Astrocyte (in vitro differentiated cells and primary cell): ENCODE measurements around the gene FSIP1. TPM values are rescaled to one million over a fixed set of nuclear protein-coding genes. Genes with fewer than 3 reads are reported as not detected.

Source experiments
- DNase-seq: peaks from one replicate; pipeline ENCODE4 v3.0.0-alpha.2; 2010; ENCODE audit warnings: low read depth
- FAIRE-seq: peaks from 2 replicates; lab custom pipeline; 2011; peaks lifted over from hg19 to GRCh38; lab: Jason Lieb, UNC
- H2AFZ ChIP-seq: 2 replicates; pipeline ENCODE4 v1.6.0; 2012; ENCODE audit warnings: low read depth, low read length, inconsistent platforms
- H3K27ac ChIP-seq: 2 replicates; pipeline ENCODE4 v1.5.1; 2011; ENCODE audit warnings: low read depth, low read length, inconsistent platforms
- H3K27me3 ChIP-seq: 2 replicates; pipeline ENCODE4 v1.6.0; 2011; ENCODE audit warnings: low read length, inconsistent platforms; ENCODE audit not compliant: insufficient read depth
- H3K36me3 ChIP-seq: 2 replicates; pipeline ENCODE4 v1.5.1; 2011; ENCODE audit warnings: low read length, inconsistent platforms; ENCODE audit not compliant: insufficient read depth
- H3K4me1 ChIP-seq: 2 replicates; pipeline ENCODE4 v1.5.1; 2011; ENCODE audit warnings: low read length, inconsistent platforms; ENCODE audit not compliant: insufficient read depth
- H3K4me2 ChIP-seq: 2 replicates; pipeline ENCODE4 v1.6.0; 2012; ENCODE audit warnings: low read length, inconsistent platforms
- H3K4me3 ChIP-seq: 2 replicates; pipeline ENCODE4 v1.5.1; 2011; ENCODE audit warnings: low read depth, mild to moderate bottlenecking, low read length, inconsistent platforms; ENCODE audit not compliant: insufficient read depth
- H3K79me2 ChIP-seq: 2 replicates; pipeline ENCODE4 v1.6.0; 2012; ENCODE audit warnings: mild to moderate bottlenecking, low read length, inconsistent platforms; ENCODE audit not compliant: insufficient read depth
- H3K9ac ChIP-seq: 2 replicates; pipeline ENCODE4 v1.6.0; 2012; ENCODE audit warnings: mild to moderate bottlenecking, low read length, inconsistent platforms
- H3K9me3 ChIP-seq: 2 replicates; pipeline ENCODE4 v1.5.1; 2012; ENCODE audit warnings: low read depth, mild to moderate bottlenecking, low read length, inconsistent platforms; ENCODE audit not compliant: insufficient read depth
- H4K20me1 ChIP-seq: 2 replicates; pipeline ENCODE4 v1.6.0; 2012; ENCODE audit warnings: low read length, inconsistent platforms; ENCODE audit not compliant: insufficient read depth
- H3K27ac Mint-ChIP-seq: one replicate; pipeline ENCODE4 v1.8.0; 2021; ENCODE audit warnings: mild to moderate bottlenecking, mixed read lengths; ENCODE audit not compliant: unreplicated experiment
- H3K27me3 Mint-ChIP-seq: one replicate; pipeline ENCODE4 v1.8.0; 2021; ENCODE audit warnings: low read depth, mixed read lengths; ENCODE audit not compliant: unreplicated experiment
- H3K36me3 Mint-ChIP-seq: one replicate; pipeline ENCODE4 v1.8.0; 2021; ENCODE audit warnings: low read depth, mixed read lengths; ENCODE audit not compliant: unreplicated experiment
- H3K4me1 Mint-ChIP-seq: one replicate; pipeline ENCODE4 v1.8.0; 2021; ENCODE audit warnings: low read depth, mixed read lengths; ENCODE audit not compliant: unreplicated experiment
- H3K4me3 Mint-ChIP-seq: one replicate; pipeline ENCODE4 v1.8.0; 2021; ENCODE audit warnings: mild to moderate bottlenecking, moderate library complexity, mixed read lengths; ENCODE audit not compliant: unreplicated experiment
- H3K9me3 Mint-ChIP-seq: one replicate; pipeline ENCODE4 v1.8.0; 2021; ENCODE audit warnings: mild to moderate bottlenecking, mixed read lengths; ENCODE audit not compliant: unreplicated experiment
- EZH2 ChIP-seq: IDR thresholded peaks from 2 replicates; pipeline ENCODE4 v1.6.1; 2012; ENCODE audit warnings: mild to moderate bottlenecking, low read length, inconsistent platforms; ENCODE audit not compliant: insufficient read depth
- total RNA-seq: library from RNA; stranded (reverse); gene quantifications from 2 replicates; pipeline ENCODE4 v1.2.1, GENCODE V29; 2021
- TF ChIP-seq, protein P1 (sequence below): IDR thresholded peaks from 2 replicates; pipeline ENCODE4 v1.5.1; 2011; ENCODE audit warnings: low read depth, mild to moderate bottlenecking, inconsistent platforms, low read length, moderate library complexity; ENCODE audit not compliant: insufficient read depth

Gene FSIP1
- total RNA-seq, 1 donor from 2014 or later: 0.77 TPM

DNA sequence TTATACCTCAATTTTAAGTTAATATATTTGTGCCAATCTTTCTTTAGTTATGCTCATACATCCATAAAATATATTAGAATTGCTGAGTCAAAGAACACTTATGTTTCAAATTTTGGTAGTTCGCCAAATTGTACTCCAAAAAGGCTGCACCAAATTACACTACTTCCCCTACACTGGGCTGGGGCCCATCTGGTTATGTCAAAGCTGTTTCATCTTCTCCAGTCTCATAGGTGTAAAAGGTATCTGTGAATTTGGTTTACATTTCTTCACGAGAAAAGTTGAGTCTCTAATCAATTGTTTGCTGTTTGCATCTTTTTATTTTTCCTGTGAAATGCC, 706 bp downstream of the FSIP1 start:
- no peak for FAIRE-seq
- H3K9me3 ChIP-seq: no peaks in the 10 kb centered on the region
- H3K4me3 ChIP-seq: peak overlapping the region; percentile 50
- H3K27ac Mint-ChIP-seq: peak overlapping the region; percentile 37
- no peaks in the 10 kb centered on the region for H3K36me3 Mint-ChIP-seq
- H3K9ac ChIP-seq: peak overlapping the region; percentile 38
- no peaks in the 10 kb centered on the region for H3K9me3 Mint-ChIP-seq
- H3K4me1 ChIP-seq: peaks cover 26% of the 10 kb centered on the region
- peaks cover 24% of the 10 kb centered on the region for H3K4me1 Mint-ChIP-seq
- H3K36me3 ChIP-seq: no peaks in the 10 kb centered on the region
- no peak for TF ChIP-seq EZH2
- TF ChIP-seq, protein P1, sequence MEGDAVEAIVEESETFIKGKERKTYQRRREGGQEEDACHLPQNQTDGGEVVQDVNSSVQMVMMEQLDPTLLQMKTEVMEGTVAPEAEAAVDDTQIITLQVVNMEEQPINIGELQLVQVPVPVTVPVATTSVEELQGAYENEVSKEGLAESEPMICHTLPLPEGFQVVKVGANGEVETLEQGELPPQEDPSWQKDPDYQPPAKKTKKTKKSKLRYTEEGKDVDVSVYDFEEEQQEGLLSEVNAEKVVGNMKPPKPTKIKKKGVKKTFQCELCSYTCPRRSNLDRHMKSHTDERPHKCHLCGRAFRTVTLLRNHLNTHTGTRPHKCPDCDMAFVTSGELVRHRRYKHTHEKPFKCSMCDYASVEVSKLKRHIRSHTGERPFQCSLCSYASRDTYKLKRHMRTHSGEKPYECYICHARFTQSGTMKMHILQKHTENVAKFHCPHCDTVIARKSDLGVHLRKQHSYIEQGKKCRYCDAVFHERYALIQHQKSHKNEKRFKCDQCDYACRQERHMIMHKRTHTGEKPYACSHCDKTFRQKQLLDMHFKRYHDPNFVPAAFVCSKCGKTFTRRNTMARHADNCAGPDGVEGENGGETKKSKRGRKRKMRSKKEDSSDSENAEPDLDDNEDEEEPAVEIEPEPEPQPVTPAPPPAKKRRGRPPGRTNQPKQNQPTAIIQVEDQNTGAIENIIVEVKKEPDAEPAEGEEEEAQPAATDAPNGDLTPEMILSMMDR: no peak
- peak overlapping the region; percentile 92 for H3K4me3 Mint-ChIP-seq
- peak overlapping the region; percentile 66 for H2AFZ ChIP-seq
- no peaks in the 10 kb centered on the region for H3K27me3 ChIP-seq
- H3K79me2 ChIP-seq: peaks cover 22% of the 10 kb centered on the region
- H3K27me3 Mint-ChIP-seq: no peaks in the 10 kb centered on the region
- peaks cover 12% of the 10 kb centered on the region for H4K20me1 ChIP-seq
- peak overlapping the region; percentile 83 for H3K4me2 ChIP-seq
- H3K27ac ChIP-seq: no peak overlapping the region
- DNase-seq: no peak

DNA sequence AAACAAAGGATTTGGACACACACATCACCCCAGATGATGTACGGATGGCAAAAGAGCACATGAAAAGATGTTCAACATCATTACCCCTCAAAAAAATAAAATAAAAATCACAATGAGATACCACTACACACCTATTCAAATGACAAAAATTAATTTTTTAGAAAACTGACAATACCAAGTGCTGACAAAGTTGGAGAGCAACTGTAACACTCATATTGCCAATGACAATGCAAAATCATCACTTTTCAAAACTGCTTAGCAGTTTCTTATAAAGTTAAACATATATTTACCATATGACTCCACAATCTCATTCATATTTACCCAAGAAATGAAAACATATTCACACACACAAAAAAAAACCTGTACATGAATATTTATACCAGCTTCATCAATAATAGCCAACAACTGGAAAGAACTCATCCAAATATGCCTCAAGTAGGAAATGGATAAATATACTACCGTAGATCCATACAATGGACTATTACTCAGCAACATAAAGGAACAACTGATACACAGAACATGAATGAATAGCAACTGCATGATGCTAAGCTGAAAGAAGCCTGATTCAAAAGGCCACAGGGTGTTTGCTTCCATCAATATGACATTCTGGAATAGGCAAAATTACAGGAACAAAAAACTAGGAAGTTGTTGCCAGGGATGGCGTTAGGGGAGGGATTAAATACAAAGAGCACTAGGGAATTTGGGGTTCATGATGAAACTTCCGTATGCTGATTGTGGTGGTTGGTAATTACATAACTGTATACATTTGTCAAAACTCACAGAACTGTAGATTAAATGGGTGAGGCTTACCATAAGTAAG, 1.3 kb downstream of the FSIP1 start:
- DNase-seq (no peak), FAIRE-seq (no peak)
- H3K27me3 ChIP-seq: no peaks in the 10 kb centered on the region
- no peak overlapping the region for H2AFZ ChIP-seq
- peaks cover 22% of the 10 kb centered on the region for H3K79me2 ChIP-seq
- no peak overlapping the region for H3K4me3 ChIP-seq
- H3K4me2 ChIP-seq: no peak overlapping the region
- no peak for TF ChIP-seq EZH2
- TF ChIP-seq, protein P1: no peak
- H3K4me3 Mint-ChIP-seq: peak overlapping the region; percentile 41
- peaks cover 24% of the 10 kb centered on the region for H3K4me1 Mint-ChIP-seq
- H3K27me3 Mint-ChIP-seq: no peaks in the 10 kb centered on the region
- no peak overlapping the region for H3K27ac ChIP-seq
- H3K9me3 ChIP-seq: no peaks in the 10 kb centered on the region
- no peak overlapping the region for H3K27ac Mint-ChIP-seq
- H3K9me3 Mint-ChIP-seq: no peaks in the 10 kb centered on the region
- H3K4me1 ChIP-seq: peaks cover 26% of the 10 kb centered on the region
- H3K36me3 ChIP-seq: no peaks in the 10 kb centered on the region
- peaks cover 12% of the 10 kb centered on the region for H4K20me1 ChIP-seq
- no peaks in the 10 kb centered on the region for H3K36me3 Mint-ChIP-seq
- no peak overlapping the region for H3K9ac ChIP-seq

DNA sequence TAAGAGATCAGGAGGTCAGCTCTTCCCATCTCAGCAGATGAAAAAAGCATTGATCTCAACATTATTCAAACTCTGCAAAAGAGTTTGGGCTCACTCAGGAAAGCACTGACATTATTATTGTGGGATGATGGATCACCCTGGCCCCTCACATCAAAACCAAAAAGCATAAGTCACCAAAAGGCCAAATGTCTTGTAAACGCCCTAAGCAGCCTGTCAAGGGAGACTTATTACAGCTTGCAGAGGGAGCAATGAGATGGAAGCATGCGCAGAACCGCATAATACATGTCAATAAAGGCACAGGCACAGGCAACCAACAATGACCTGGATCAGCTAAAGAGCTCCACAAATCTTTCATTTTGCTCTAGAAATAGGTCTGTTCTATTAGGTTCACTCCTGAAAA, 4.6 kb downstream of the FSIP1 start:
- Histone ChIP-seq H3K27me3 (no peaks in the 10 kb centered on the region), H3K36me3 (no peaks in the 10 kb centered on the region), H2AFZ (no peak overlapping the region), H3K4me1 (no peaks in the 10 kb centered on the region), H3K27ac (no peak overlapping the region), H4K20me1 (no peaks in the 10 kb centered on the region), H3K4me2 (peak overlapping the region; percentile 2), H3K79me2 (peaks cover 2% of the 10 kb centered on the region), H3K9me3 (no peaks in the 10 kb centered on the region), H3K9ac (no peak overlapping the region), H3K4me3 (no peak overlapping the region)
- no peaks in the 10 kb centered on the region for H3K27me3 Mint-ChIP-seq
- no peaks in the 10 kb centered on the region for H3K9me3 Mint-ChIP-seq
- DNase-seq (no peak), FAIRE-seq (no peak)
- no peak for TF ChIP-seq EZH2
- H3K27ac Mint-ChIP-seq: no peak overlapping the region
- peaks cover 5% of the 10 kb centered on the region for H3K4me1 Mint-ChIP-seq
- H3K36me3 Mint-ChIP-seq: no peaks in the 10 kb centered on the region
- H3K4me3 Mint-ChIP-seq: no peak overlapping the region
